ENCODE measurements around the gene LAMB1. TPM values are rescaled to one million over a fixed set of nuclear protein-coding genes. Genes with fewer than 3 reads are reported as not detected.

Gene LAMB1
- total RNA-seq (233 TPM), polyA plus RNA-seq (ENCODE audit: insufficient read depth in 1 of 8, insufficient read length in 8 of 8, low replicate concordance in 1 of 8) (100 to 1,000 TPM; 462 to 692 (median 536) TPM)
- long read RNA-seq, donor 1, full-length matches to known transcripts, result 25 of 252 reads
- long read RNA-seq, donor 1, partial matches to known transcripts, result 227 of 252 reads
- long read RNA-seq, donor 1, other reads (novel, unspliced or antisense), result 0 of 252 reads
- long read RNA-seq, donor 2, full-length matches to known transcripts, result 4 of 49 reads
- long read RNA-seq, donor 2, partial matches to known transcripts, result 45 of 49 reads
- long read RNA-seq, donor 2, other reads (novel, unspliced or antisense), result 0 of 49 reads
- long read RNA-seq, donor 3, full-length matches to known transcripts, result 43 of 496 reads
- long read RNA-seq, donor 3, partial matches to known transcripts, result 453 of 496 reads
- long read RNA-seq, donor 3, other reads (novel, unspliced or antisense), result 0 of 496 reads
- long read RNA-seq, donor 4, full-length matches to known transcripts, result 24 of 109 reads
- long read RNA-seq, donor 4, partial matches to known transcripts, result 85 of 109 reads
- long read RNA-seq, donor 4, other reads (novel, unspliced or antisense), result 0 of 109 reads
- long read RNA-seq, donor 5, full-length matches to known transcripts, result 63 of 753 reads
- long read RNA-seq, donor 5, partial matches to known transcripts, result 690 of 753 reads
- long read RNA-seq, donor 5, other reads (novel, unspliced or antisense), result 0 of 753 reads
- long read RNA-seq, donor 6, full-length matches to known transcripts, result 51 of 471 reads
- long read RNA-seq, donor 6, partial matches to known transcripts, result 420 of 471 reads
- long read RNA-seq, donor 6, other reads (novel, unspliced or antisense), result 0 of 471 reads
- long read RNA-seq, donor 7, full-length matches to known transcripts, result 39 of 477 reads
- long read RNA-seq, donor 7, partial matches to known transcripts, result 438 of 477 reads
- long read RNA-seq, donor 7, other reads (novel, unspliced or antisense), result 0 of 477 reads
- long read RNA-seq, donor 8, full-length matches to known transcripts, result 32 of 423 reads
- long read RNA-seq, donor 8, partial matches to known transcripts, result 391 of 423 reads
- long read RNA-seq, donor 8, other reads (novel, unspliced or antisense), result 0 of 423 reads
- long read RNA-seq, donor 9, full-length matches to known transcripts, result 38 of 403 reads
- long read RNA-seq, donor 9, partial matches to known transcripts, result 365 of 403 reads
- long read RNA-seq, donor 9, other reads (novel, unspliced or antisense), result 0 of 403 reads
- long read RNA-seq, donor 10, full-length matches to known transcripts, result 66 of 770 reads
- long read RNA-seq, donor 10, partial matches to known transcripts, result 704 of 770 reads
- long read RNA-seq, donor 10, other reads (novel, unspliced or antisense), result 0 of 770 reads
- long read RNA-seq, donor 11, full-length matches to known transcripts, result 43 of 364 reads
- long read RNA-seq, donor 11, partial matches to known transcripts, result 321 of 364 reads
- long read RNA-seq, donor 11, other reads (novel, unspliced or antisense), result 0 of 364 reads

GRCh38 chr7:108002726-108003598, at the start of gene LAMB1:
LAMB1 (minus strand) TSS chr7:108003161; CDS start chr7:108002885, 276 bp downstream.
- Histone ChIP-seq H3K4me1 (ENCODE audit: control insufficient read depth, insufficient read depth, low read length) (peaks cover 31% of the 10 kb centered on the region), H3K9me3 (replicated peaks; ENCODE audit: control insufficient read depth, low read depth, low read length) (no peaks in the 10 kb centered on the region), H3K36me3 (ENCODE audit: control insufficient read depth, insufficient read depth, low read length) (peaks cover 16% of the 10 kb centered on the region), H3K27me3 (ENCODE audit: control insufficient read depth, insufficient read depth, low read length) (peaks cover 15% of the 10 kb centered on the region), H3K4me3 (ENCODE audit: low read length) (peak within 1 kb of the TSS; percentile 90), H3K27ac (ENCODE audit: low read length) (peak within 1 kb of the TSS; percentile 86)
- under 1% methylated on average over 70 of the region's 75 CpGs for WGBS (ENCODE audit: insufficient coverage)
- peak; percentile 92 for DNase-seq

GRCh38 chr7:108051454-108051853, 48.5 kb upstream of the LAMB1 start:
- H3K4me3 ChIP-seq (ENCODE audit: low read length), result no peak overlapping the region
- H3K36me3 ChIP-seq (ENCODE audit: control insufficient read depth, insufficient read depth, low read length), result no peaks in the 10 kb centered on the region
- no peaks in the 10 kb centered on the region for H3K9me3 ChIP-seq (replicated peaks; ENCODE audit: control insufficient read depth, low read depth, low read length)
- DNase-seq, result no peak
- H3K27me3 ChIP-seq (ENCODE audit: control insufficient read depth, insufficient read depth, low read length), result no peaks in the 10 kb centered on the region
- H3K4me1 ChIP-seq (ENCODE audit: control insufficient read depth, insufficient read depth, low read length), result peaks cover 3% of the 10 kb centered on the region
- no peak overlapping the region for H3K27ac ChIP-seq (ENCODE audit: low read length)
- WGBS (ENCODE audit: insufficient coverage), result no CpG with 5 or more reads among the region's 1 CpG

- no peaks in the 10 kb centered on the region for H3K27me3 ChIP-seq (ENCODE audit: control insufficient read depth, insufficient read depth, low read length)
- no peak for DNase-seq
- H3K4me1 ChIP-seq (ENCODE audit: control insufficient read depth, insufficient read depth, low read length), result no peaks in the 10 kb centered on the region
- no peak overlapping the region for H3K4me3 ChIP-seq (ENCODE audit: low read length)
- no peak overlapping the region for H3K27ac ChIP-seq (ENCODE audit: low read length)
- WGBS (ENCODE audit: insufficient coverage), result no CpG with 5 or more reads among the region's 3 CpGs
- no peaks in the 10 kb centered on the region for H3K36me3 ChIP-seq (ENCODE audit: control insufficient read depth, insufficient read depth, low read length)
- H3K9me3 ChIP-seq (replicated peaks; ENCODE audit: control insufficient read depth, low read depth, low read length), result no peaks in the 10 kb centered on the region
Observed at GRCh38 chr7:108049962-108050361, 47.0 kb upstream of the LAMB1 start.

- 83% methylated on average over 1 of the region's 3 CpGs for WGBS (ENCODE audit: insufficient coverage)
- Histone ChIP-seq H3K27me3 (ENCODE audit: control insufficient read depth, insufficient read depth, low read length) (no peaks in the 10 kb centered on the region), H3K4me3 (ENCODE audit: low read length) (no peak overlapping the region), H3K4me1 (ENCODE audit: control insufficient read depth, insufficient read depth, low read length) (no peaks in the 10 kb centered on the region), H3K27ac (ENCODE audit: low read length) (no peak overlapping the region), H3K36me3 (ENCODE audit: control insufficient read depth, insufficient read depth, low read length) (no peaks in the 10 kb centered on the region), H3K9me3 (replicated peaks; ENCODE audit: control insufficient read depth, low read depth, low read length) (no peaks in the 10 kb centered on the region)
- no peak for DNase-seq
Observed at GRCh38 chr7:108048422-108048821, 45.5 kb upstream of the LAMB1 start.

GRCh38 chr7:108046952-108047506, 44.1 kb upstream of the LAMB1 start:
- Histone ChIP-seq H3K4me3 (ENCODE audit: low read length) (no peak overlapping the region), H3K4me1 (ENCODE audit: control insufficient read depth, insufficient read depth, low read length) (no peaks in the 10 kb centered on the region), H3K27me3 (ENCODE audit: control insufficient read depth, insufficient read depth, low read length) (no peaks in the 10 kb centered on the region), H3K27ac (ENCODE audit: low read length) (no peak overlapping the region), H3K36me3 (ENCODE audit: control insufficient read depth, insufficient read depth, low read length) (no peaks in the 10 kb centered on the region), H3K9me3 (replicated peaks; ENCODE audit: control insufficient read depth, low read depth, low read length) (no peaks in the 10 kb centered on the region)
- 100% methylated on average over 1 of the region's 6 CpGs for WGBS (ENCODE audit: insufficient coverage)
- DNase-seq, result no peak

GRCh38 chr7:108045669-108046068, 42.7 kb upstream of the LAMB1 start:
- peak; percentile 30 for DNase-seq
- 40% methylated on average over 1 of the region's 1 CpG for WGBS (ENCODE audit: insufficient coverage)
- Histone ChIP-seq H3K36me3 (ENCODE audit: control insufficient read depth, insufficient read depth, low read length) (no peaks in the 10 kb centered on the region), H3K27ac (ENCODE audit: low read length) (no peak overlapping the region), H3K4me1 (ENCODE audit: control insufficient read depth, insufficient read depth, low read length) (no peaks in the 10 kb centered on the region), H3K27me3 (ENCODE audit: control insufficient read depth, insufficient read depth, low read length) (no peaks in the 10 kb centered on the region), H3K9me3 (replicated peaks; ENCODE audit: control insufficient read depth, low read depth, low read length) (no peaks in the 10 kb centered on the region), H3K4me3 (ENCODE audit: low read length) (no peak overlapping the region)

- H3K4me3 ChIP-seq (ENCODE audit: low read length), result no peak overlapping the region
- no peak overlapping the region for H3K27ac ChIP-seq (ENCODE audit: low read length)
- peak; percentile 40 for DNase-seq
- no peaks in the 10 kb centered on the region for H3K4me1 ChIP-seq (ENCODE audit: control insufficient read depth, insufficient read depth, low read length)
- no peaks in the 10 kb centered on the region for H3K36me3 ChIP-seq (ENCODE audit: control insufficient read depth, insufficient read depth, low read length)
- WGBS (ENCODE audit: insufficient coverage), result no CpG with 5 or more reads among the region's 1 CpG
- no peaks in the 10 kb centered on the region for H3K27me3 ChIP-seq (ENCODE audit: control insufficient read depth, insufficient read depth, low read length)
- H3K9me3 ChIP-seq (replicated peaks; ENCODE audit: control insufficient read depth, low read depth, low read length), result no peaks in the 10 kb centered on the region
Observed at GRCh38 chr7:108045154-108045553, 42.2 kb upstream of the LAMB1 start.

- Histone ChIP-seq H3K27ac (ENCODE audit: low read length) (no peak overlapping the region), H3K27me3 (ENCODE audit: control insufficient read depth, insufficient read depth, low read length) (no peaks in the 10 kb centered on the region), H3K9me3 (replicated peaks; ENCODE audit: control insufficient read depth, low read depth, low read length) (no peaks in the 10 kb centered on the region), H3K4me3 (ENCODE audit: low read length) (no peak overlapping the region), H3K4me1 (ENCODE audit: control insufficient read depth, insufficient read depth, low read length) (no peaks in the 10 kb centered on the region), H3K36me3 (ENCODE audit: control insufficient read depth, insufficient read depth, low read length) (no peaks in the 10 kb centered on the region)
- WGBS (ENCODE audit: insufficient coverage), result 89% methylated on average over 2 of the region's 2 CpGs
- no peak for DNase-seq
Observed at GRCh38 chr7:108044345-108044744, 41.4 kb upstream of the LAMB1 start.

- Histone ChIP-seq H3K4me3 (ENCODE audit: low read length) (no peak overlapping the region), H3K36me3 (ENCODE audit: control insufficient read depth, insufficient read depth, low read length) (no peaks in the 10 kb centered on the region), H3K27me3 (ENCODE audit: control insufficient read depth, insufficient read depth, low read length) (no peaks in the 10 kb centered on the region), H3K27ac (ENCODE audit: low read length) (no peak overlapping the region), H3K4me1 (ENCODE audit: control insufficient read depth, insufficient read depth, low read length) (no peaks in the 10 kb centered on the region), H3K9me3 (replicated peaks; ENCODE audit: control insufficient read depth, low read depth, low read length) (no peaks in the 10 kb centered on the region)
- no peak for DNase-seq
Observed at GRCh38 chr7:108038986-108039385, 36.0 kb upstream of the LAMB1 start.

All from muscle of leg (tissue), 16 donors.